Gastroesophageal sphincter (tissue), 4 donors: ENCODE data around the gene COX5B. TPM values are rescaled to one million over a fixed set of nuclear protein-coding genes. Genes with fewer than 3 reads are reported as not detected.
"Not testable (repeated sequence)": the region's sequence is repeated elsewhere in the genome, so short reads cannot be mapped to it uniquely, and the experiment has no call there.

ENCODE experiments used
- ATAC-seq: fragments of 150-250 bp; one replicate; pipeline ENCODE4 v1.9.1; 2016; ENCODE audit warnings: mild to moderate bottlenecking, moderate library complexity
- H3K27ac ChIP-seq, 4 donors: fragments of 200-600 bp; sonication (generic) in 3 of 4; 1 replicate in 3 of 4; 2 replicates in 1 of 4; pipeline ENCODE4 v1.5.1; 2016 to 2019
- H3K27me3 ChIP-seq: fragments of 200-600 bp; sonication (generic); one replicate; pipeline ENCODE4 v1.5.1; 2019
- H3K36me3 ChIP-seq, 2 donors: fragments of 200-600 bp; sonication (generic); one replicate each; pipeline ENCODE4 v1.5.1; 2019; ENCODE audit warnings: control low read depth in 1 of 2
- H3K4me1 ChIP-seq, 3 donors: fragments of 200-600 bp; sonication (generic); 1 replicate in 2 of 3; 2 replicates in 1 of 3; pipeline ENCODE4 v1.5.1; 2016 to 2019; ENCODE audit warnings: control low read depth in 2 of 3
- H3K4me3 ChIP-seq, 2 donors: fragments of 200-600 bp; sonication (generic); one replicate each; pipeline ENCODE4 v1.5.1; 2019; ENCODE audit warnings: mild to moderate bottlenecking in 1 of 2, moderate library complexity in 1 of 2
- H3K9me3 ChIP-seq, 3 donors: fragments of 200-600 bp; sonication (generic); one replicate each; pipeline ENCODE4 v1.5.1; 2017 to 2019; ENCODE audit warnings: control low read depth in 2 of 3
- EP300 ChIP-seq: sonication (generic); formaldehyde crosslinking; IDR thresholded peaks from one replicate; pipeline ENCODE4 v1.6.1; 2017; ENCODE audit warnings: antibody characterized with exemption, mild to moderate bottlenecking
- POLR2A ChIP-seq, 2 donors: fragments of 450-650 bp; IDR thresholded peaks; one replicate each; pipeline ENCODE4 v1.6.1; 2017; ENCODE audit warnings: antibody characterized with exemption in 2 of 2, mild to moderate bottlenecking in 2 of 2, moderate library complexity in 1 of 2
- POLR2AphosphoS5 ChIP-seq: sonication (generic); formaldehyde crosslinking; IDR thresholded peaks from one replicate; pipeline ENCODE4 v1.6.1; 2017; ENCODE audit warnings: antibody characterized with exemption
- WGBS, 2 donors: methylation state at CpG; one replicate each; pipeline ENCODE4 v1.1.5; 2018; ENCODE audit warnings: low coverage in 1 of 2; 5-methylcytosine and 5-hydroxymethylcytosine counted together
- total RNA-seq, 4 donors: library from RNA; depleted of rRNA; stranded (reverse); fragments of >200 nt; gene quantifications; one replicate each; pipeline ENCODE4 v1.1.0, GENCODE V29; 2016
- TF ChIP-seq, protein P1 (sequence below), 4 experiments: fragments of 200-600 bp in 2 of 4; fragments of 450-650 bp in 2 of 4; sonication (generic) in 1 of 4; IDR thresholded peaks; one replicate each; pipeline ENCODE4 v1.5.1; 2017 to 2019; ENCODE audit warnings: antibody characterized with exemption in 4 of 4, mild to moderate bottlenecking in 2 of 4, moderate library complexity in 2 of 4

The COX5B gene
- total RNA-seq, 4 donors from 2014 or later, result 319 to 462 (median 396) TPM

GRCh38 chr2:97676620-97677019 lies 30.8 kb downstream of the COX5B start:
- WGBS, 2 donors, result no CpG with 5 or more reads among the region's 1 CpG
- no peak for ATAC-seq
- H3K4me1 ChIP-seq, result no peaks in the 10 kb centered on the region
- no peak overlapping the region for H3K27ac ChIP-seq
- H3K9me3 ChIP-seq, result no peaks in the 10 kb centered on the region
- no peaks in the 10 kb centered on the region for H3K27me3 ChIP-seq
- TF ChIP-seq, protein P1, sequence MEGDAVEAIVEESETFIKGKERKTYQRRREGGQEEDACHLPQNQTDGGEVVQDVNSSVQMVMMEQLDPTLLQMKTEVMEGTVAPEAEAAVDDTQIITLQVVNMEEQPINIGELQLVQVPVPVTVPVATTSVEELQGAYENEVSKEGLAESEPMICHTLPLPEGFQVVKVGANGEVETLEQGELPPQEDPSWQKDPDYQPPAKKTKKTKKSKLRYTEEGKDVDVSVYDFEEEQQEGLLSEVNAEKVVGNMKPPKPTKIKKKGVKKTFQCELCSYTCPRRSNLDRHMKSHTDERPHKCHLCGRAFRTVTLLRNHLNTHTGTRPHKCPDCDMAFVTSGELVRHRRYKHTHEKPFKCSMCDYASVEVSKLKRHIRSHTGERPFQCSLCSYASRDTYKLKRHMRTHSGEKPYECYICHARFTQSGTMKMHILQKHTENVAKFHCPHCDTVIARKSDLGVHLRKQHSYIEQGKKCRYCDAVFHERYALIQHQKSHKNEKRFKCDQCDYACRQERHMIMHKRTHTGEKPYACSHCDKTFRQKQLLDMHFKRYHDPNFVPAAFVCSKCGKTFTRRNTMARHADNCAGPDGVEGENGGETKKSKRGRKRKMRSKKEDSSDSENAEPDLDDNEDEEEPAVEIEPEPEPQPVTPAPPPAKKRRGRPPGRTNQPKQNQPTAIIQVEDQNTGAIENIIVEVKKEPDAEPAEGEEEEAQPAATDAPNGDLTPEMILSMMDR (IDR thresholded peaks at IDR 0.05), result no peak
- TF ChIP-seq POLR2A (IDR thresholded peaks at IDR 0.05) (no peak), EP300 (no peak), POLR2AphosphoS5 (no peak)
- H3K4me3 ChIP-seq, result no peak overlapping the region
- no peaks in the 10 kb centered on the region for H3K36me3 ChIP-seq

DNA sequence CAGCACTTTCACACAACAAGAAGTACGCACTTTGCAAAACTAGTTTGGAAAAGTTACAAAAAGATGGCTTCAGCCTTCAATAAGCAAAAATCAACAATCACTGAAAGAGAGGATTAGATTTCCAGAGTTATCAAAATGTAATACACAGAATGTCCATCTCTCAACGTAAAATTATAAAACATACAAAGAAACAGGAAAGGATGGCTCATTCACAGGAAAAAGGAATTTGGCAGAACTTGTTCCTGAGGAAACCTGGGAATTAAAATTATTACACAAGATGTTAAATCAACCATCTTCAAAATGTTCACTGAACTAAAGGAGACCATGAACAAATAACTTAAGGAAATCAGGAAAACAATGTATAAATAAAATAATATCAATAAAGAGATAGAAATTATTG lies 31.6 kb downstream of the COX5B start:
- no peaks in the 10 kb centered on the region for H3K36me3 ChIP-seq
- H3K27me3 ChIP-seq, result no peaks in the 10 kb centered on the region
- no peak for ATAC-seq
- H3K4me3 ChIP-seq, result no peak overlapping the region
- WGBS, 2 donors, result 76 to 77% methylated on average over 2 of the region's 2 CpGs
- no peak for TF ChIP-seq EP300
- no peak for TF ChIP-seq POLR2AphosphoS5
- TF ChIP-seq POLR2A (IDR thresholded peaks at IDR 0.05), result no peak
- TF ChIP-seq, protein P1 (IDR thresholded peaks at IDR 0.05), result no peak
- no peak overlapping the region for H3K27ac ChIP-seq
- no peaks in the 10 kb centered on the region for H3K9me3 ChIP-seq
- no peaks in the 10 kb centered on the region for H3K4me1 ChIP-seq

DNA sequence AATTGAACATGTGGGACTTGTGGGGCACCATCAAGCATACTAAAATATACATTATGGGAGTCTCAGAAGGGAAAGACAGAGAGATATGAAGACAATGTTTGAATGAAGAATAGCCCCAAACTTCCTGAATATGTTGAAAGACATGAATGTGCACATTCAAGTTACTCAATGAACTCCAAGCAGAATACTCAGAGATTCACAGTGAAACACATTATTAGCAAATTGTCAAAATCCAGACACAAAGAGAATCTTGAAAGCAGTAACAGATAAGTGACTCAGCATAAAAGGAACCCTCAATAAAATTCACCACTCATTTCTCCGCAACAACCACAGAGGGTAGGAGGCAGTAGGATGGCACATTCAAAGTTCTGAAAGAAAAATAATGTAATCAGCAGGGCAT lies 32.4 kb downstream of the COX5B start:
- H3K27ac ChIP-seq, result no peak overlapping the region
- WGBS, 2 donors, result 79 to 100% methylated on average over 1 of the region's 1 CpG
- H3K27me3 ChIP-seq, result no peaks in the 10 kb centered on the region
- no peaks in the 10 kb centered on the region for H3K9me3 ChIP-seq
- no peaks in the 10 kb centered on the region for H3K36me3 ChIP-seq
- no peak for TF ChIP-seq POLR2A (IDR thresholded peaks at IDR 0.05)
- TF ChIP-seq POLR2AphosphoS5, result no peak
- no peak for TF ChIP-seq EP300
- TF ChIP-seq, protein P1 (IDR thresholded peaks at IDR 0.05), result no peak
- H3K4me3 ChIP-seq, result no peak overlapping the region
- H3K4me1 ChIP-seq, result no peaks in the 10 kb centered on the region
- ATAC-seq, result no peak

GRCh38 chr2:97687235-97687634 lies 41.4 kb downstream of the COX5B start:
- not testable (repeated sequence) for H3K27me3 ChIP-seq, H3K9me3 ChIP-seq, H3K36me3 ChIP-seq, ATAC-seq, H3K27ac ChIP-seq, H3K4me3 ChIP-seq, H3K4me1 ChIP-seq
- 94% methylated on average over 2 of the region's 3 CpGs for WGBS, 2 donors

DNA sequence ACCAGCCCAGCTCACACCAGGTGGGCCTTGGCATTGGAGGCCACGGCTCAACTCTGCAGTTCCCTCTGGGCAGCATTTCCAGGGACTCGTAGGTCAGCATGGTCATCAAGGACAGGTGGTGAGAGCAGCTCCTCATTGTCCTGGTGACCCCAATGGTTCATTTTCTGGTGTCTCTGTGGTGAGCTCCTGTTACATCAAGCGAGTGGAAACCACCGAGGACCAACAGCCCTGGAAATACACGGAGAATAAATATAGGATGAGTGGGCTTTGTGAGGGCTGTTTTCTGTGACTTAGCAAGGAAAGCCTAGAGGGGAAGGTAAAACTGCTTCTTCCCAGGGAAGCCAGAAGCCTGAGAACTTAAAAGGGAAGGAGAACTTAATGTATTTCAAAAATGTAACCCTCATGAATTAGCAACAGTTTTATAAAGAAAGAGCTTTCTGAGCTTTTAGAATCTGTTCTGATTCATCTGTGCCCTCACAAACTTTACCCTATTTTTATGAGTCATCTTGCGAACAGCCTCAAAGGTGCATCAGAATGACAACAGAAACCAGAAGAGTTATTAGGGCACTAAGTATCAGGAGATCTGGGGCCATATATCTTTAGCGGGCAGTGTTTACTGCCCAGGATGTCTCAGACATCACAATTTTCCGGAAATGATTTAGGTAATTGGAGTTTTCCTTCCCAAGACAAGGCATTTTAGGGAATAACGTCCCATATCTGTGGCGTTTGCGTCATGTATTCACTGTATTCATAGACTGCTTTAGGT lies 42.4 kb downstream of the COX5B start:
- Histone ChIP-seq H3K9me3 (no peaks in the 10 kb centered on the region), H3K27me3 (no peaks in the 10 kb centered on the region), H3K4me3 (no peak overlapping the region), H3K4me1 (no peaks in the 10 kb centered on the region), H3K36me3 (no peaks in the 10 kb centered on the region), H3K27ac (no peak overlapping the region)
- no peak for ATAC-seq
- 94% methylated on average over 6 to 7 of the region's 11 CpGs for WGBS, 2 donors
- TF ChIP-seq POLR2A (IDR thresholded peaks at IDR 0.05) (no peak), EP300 (no peak), POLR2AphosphoS5 (no peak)
- TF ChIP-seq, protein P1 (IDR thresholded peaks at IDR 0.05), result no peak
